GM12865 (cell line): Measurements from ENCODE around the gene LRP1-AS.

Source experiments
- DNase-seq: peaks from one replicate; pipeline ENCODE4 v3.0.0; 2010; ENCODE audit warnings: low read depth
- H3K4me3 ChIP-seq: 2 replicates; pipeline ENCODE4 v1.5.1; 2011; ENCODE audit warnings: mild to moderate bottlenecking, low read depth, low read length, control low read depth
- TF ChIP-seq, protein P1 (sequence below): IDR thresholded peaks from 2 replicates; pipeline ENCODE4 v1.5.1; 2011; ENCODE audit warnings: low read length, control low read depth, low read depth, inconsistent platforms; ENCODE audit not compliant: insufficient read depth; ENCODE audit errors: missing control alignments

Gene LRP1-AS

DNA sequence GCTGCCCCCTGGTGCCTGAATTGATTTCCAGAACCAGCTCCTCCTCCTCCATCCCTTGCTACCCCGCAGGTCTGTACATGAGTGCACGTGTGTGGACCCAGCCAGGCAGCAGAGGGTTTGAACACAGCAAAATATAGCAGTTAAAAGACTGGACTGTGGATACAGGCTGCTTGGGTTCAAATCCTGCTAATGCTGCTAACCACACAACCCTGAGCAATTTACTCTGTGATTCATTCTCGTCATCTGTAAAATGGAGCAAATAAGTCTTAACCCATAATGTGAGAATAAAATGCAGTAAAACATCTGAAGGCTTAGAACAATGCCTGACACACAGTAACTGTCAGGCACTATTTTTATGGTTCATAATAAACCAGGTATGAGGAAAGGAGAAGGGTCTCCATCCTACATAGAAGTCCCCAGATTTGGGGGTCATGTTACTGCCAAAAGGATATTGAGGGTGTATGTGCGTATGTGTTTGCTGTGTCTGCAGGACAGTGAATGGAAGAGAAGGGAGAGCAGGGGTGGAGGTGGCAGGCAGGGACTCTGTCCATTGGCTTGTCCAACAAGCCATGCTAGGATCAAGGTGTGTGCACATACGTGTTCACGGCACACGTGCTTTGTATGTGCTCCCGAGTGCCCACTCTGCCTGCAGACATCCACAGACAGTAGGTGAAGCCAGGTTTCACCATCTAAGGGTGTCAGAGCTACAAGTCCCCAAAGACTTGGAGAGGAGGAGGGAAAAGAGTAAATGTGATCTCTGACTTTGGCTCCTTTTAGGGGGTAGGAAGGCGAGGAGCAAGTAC is 34.7 kb downstream of the LRP1-AS start:
- no peak for DNase-seq
- TF ChIP-seq, protein P1, sequence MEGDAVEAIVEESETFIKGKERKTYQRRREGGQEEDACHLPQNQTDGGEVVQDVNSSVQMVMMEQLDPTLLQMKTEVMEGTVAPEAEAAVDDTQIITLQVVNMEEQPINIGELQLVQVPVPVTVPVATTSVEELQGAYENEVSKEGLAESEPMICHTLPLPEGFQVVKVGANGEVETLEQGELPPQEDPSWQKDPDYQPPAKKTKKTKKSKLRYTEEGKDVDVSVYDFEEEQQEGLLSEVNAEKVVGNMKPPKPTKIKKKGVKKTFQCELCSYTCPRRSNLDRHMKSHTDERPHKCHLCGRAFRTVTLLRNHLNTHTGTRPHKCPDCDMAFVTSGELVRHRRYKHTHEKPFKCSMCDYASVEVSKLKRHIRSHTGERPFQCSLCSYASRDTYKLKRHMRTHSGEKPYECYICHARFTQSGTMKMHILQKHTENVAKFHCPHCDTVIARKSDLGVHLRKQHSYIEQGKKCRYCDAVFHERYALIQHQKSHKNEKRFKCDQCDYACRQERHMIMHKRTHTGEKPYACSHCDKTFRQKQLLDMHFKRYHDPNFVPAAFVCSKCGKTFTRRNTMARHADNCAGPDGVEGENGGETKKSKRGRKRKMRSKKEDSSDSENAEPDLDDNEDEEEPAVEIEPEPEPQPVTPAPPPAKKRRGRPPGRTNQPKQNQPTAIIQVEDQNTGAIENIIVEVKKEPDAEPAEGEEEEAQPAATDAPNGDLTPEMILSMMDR: peak; percentile 77
- peak overlapping the region; percentile 98 for H3K4me3 ChIP-seq

DNA sequence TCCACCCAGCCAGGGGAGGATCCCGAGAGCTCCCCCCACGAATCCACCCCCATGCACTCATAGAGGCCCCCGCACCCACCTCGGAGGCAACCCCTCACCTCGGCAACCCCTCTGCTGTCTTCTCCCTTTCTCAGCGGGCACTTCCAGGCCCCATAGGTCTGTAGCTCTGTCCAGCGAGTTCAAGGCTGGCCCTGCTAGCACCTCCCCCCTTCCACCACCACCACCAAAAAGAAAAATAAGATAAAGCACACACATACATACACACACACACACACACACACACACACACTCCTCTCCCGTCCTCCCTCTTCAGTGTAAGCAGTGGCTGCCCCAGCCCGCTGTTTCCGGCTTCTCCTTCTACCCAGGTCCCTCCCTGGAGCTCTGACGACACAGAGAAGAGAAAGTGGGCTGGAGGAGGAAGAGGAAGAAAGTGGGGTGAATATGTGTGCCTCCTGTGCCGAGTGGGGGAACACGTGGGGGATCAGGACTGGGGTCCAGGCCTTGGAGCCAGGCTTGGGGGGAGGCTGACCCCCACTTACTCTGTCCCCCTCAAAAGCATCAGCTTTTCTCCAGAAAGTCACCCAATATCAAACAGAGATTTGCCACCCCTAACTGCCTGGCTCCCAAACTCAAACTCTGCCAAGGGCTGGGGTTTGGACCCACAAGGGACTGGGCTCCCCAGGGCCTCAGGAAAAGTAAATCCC is 36.2 kb downstream of the LRP1-AS start, which contains the start of gene STAT6:
STAT6 (minus strand) TSS at position 332 of the 704 bp plus-strand sequence. CDS start 3,084 bp downstream, outside the sequence.
- H3K4me3 ChIP-seq: peak within 1 kb of the TSS; percentile 98
- TF ChIP-seq, protein P1: no peak
- peak; percentile 93 for DNase-seq

DNA sequence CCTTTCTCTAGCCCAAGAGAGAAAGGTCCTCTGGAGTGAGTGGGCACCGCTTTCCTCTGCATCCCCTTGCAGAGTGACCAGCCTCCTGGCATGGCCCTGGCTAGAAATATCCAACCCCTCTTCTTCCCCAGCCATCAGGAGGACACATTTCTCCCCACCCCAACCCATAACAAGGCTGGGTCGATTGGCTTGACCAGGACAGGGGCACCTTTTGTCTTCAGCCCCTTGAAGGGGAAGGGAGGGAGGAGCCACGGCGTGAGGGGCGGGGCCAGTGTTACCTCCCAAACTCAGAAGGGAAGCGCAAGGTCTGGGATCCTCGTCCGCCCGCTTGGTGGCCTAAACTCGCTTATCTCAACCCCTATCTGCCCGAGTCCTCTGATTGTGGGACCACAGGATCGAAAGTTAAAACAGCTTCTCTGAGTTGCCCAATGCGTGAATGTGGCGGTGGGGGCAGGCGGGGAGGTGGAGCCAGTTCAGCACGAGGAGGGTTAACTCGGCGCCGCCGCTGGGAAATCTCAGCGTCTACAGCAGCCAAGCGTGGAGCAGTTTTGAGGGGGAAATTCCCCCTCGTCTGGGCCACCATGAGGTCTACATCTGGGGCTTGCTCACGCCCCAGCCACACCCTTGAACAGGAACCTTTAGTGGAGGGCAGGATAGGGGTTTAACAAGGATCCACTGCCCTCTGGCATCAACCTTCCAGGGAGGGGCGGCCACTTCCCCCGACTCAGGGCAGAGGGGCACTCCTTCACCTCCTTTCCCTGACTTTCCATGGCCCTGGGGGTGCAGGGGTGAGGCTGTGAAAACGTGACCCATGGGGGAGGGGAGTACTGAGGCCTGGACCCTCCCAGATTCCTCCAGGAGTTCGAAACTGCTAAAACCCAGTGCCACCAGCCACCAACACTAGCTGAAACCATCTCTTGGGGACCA is 37.1 kb downstream of the LRP1-AS start:
- TF ChIP-seq, protein P1: no peak
- peak overlapping the region; percentile 98 for H3K4me3 ChIP-seq
- DNase-seq: peak; percentile 89

DNA sequence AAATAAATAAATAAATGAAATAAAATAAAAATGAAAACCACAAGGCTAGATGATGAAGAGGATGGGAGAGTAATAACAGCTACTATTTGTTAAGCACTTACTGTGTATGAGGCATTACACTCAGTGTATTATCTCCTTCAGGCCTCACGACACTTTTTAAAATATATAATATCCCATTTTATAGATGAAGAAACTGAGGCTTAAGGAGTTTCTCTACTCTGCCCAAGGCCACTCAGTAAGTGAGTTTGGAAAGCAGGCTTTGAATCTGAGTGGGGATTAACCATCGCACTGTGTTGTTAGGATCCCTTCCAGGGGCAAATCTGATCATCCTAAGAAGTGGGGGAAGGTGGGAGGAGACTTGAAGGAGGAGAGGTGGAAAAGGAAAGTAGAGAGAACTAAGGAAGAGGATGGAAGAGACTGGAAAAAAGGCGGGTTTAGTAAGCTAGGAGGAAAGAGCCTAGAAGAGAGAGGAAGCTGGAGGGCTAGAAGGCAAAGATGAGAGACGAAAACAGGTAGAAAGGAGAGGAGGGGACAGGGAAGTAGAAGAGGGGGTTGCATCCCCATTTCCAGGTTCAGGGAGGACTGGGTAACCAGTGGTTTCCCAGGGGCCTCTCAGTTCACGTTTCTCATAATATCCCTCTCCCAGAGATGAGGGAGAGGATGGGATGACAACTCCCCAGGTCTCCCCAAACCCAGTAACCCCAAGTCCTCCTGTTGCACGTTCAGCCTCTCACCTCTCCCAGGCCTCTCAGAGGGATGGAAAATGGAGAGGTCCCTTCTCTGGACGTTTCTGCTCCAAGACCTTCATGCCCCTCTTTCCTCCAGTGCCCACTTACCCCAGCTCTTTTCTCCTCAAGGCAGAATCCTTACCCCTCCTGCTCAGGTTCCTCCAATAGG is 38.0 kb downstream of the LRP1-AS start:
- DNase-seq: no peak
- peak overlapping the region; percentile 98 for H3K4me3 ChIP-seq

DNA sequence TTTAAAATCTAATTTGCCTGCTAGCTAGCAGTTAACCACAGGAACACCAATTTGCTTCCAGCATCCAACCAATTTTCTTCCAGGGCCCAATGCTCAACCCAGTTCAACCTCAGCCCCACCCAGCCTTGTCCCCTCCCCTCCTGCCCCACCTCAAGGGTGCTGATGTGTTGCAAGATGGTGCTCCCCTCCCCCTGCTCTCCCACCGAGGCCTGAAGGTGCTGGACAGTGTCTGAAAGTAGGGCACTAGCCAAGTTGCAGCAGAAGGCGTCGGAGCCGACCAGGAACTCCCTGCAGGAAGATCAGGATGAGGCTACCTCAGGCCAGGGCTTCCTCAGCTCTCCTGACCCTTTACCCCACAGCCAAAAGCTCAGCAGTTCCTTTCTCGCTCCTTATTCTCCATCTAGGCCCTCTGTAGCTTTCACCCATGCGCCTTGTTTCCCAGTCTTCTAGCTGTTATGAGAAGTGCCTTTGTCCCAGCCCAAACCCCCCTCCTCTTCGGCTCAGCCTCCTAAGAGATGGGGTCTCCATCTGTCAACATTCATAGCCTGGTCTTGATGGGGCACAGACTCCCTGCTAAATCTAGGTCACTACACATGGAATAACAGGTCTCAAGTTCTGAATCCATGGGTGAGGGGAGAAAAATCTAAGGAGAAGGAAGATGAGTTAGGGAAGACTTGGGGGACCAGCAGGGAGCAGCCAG is 39.8 kb downstream of the LRP1-AS start:
- TF ChIP-seq, protein P1: no peak
- no peak overlapping the region for H3K4me3 ChIP-seq
- DNase-seq: no peak

More for the DNA sequence above, 38.0 kb downstream of the LRP1-AS start:
- TF ChIP-seq, protein P1: no peak
